CD4-positive, alpha-beta T cell treated with Interleukin-4 for 1 hour (primary cell): ENCODE results near the gene ORM2.
"Not testable (repeated sequence)": the region's sequence is repeated elsewhere in the genome, so short reads cannot be mapped to it uniquely, and the experiment has no call there.

Source experiments
- DNase-seq, 2 donors: peaks; one replicate each; pipeline ENCODE4 v3.0.0-alpha.2; 2020 to 2022

Gene ORM2

DNA sequence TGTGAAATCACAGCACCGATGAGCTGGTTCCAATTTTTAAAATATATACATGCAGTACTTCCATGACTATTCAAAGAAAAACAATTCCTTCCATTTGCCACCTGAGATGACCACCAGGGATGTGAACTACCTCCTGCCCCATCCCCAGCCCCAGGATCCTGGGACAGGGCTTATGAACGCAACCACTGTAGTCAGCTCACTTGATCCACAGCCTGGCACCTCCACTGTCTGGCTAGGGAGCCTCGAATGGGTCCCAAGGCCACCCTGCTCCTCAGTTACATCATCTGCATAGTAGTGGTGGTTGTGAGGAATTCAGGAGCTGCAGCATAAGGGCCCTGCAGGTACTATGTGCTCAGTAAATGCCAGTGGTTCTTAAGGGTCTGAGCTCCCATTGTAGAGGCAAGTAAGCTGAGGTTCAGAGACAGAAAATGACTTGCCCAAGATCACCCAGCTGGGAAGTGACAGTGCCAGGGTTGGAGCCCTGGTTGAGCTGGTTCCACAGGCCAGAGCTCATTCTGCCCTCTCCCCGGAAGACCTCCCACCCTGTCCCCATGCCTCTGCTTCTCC is 2.9 kb downstream of the ORM2 start:
- not testable (repeated sequence) for DNase-seq

DNA sequence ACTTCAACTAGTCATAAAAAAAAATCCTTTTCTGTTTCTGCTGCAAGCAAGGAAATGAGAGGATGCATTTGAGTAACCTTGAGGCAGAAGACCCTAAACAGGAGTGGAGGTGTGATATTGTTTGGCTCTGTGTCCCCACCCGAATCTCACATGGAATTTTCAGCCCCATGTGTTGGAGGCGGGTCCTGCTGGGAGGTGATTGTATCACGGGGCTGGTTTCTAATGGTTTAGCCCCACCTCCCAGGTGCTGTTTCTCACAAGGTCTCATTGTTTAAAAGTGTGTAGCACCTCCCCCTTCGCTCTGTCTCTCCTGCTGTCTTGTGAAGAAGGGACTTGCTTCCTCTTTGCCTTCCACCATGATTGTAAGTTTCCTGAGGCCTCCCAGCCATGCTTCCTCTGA is 4.0 kb downstream of the ORM2 start:
- DNase-seq: not testable (repeated sequence)

DNA sequence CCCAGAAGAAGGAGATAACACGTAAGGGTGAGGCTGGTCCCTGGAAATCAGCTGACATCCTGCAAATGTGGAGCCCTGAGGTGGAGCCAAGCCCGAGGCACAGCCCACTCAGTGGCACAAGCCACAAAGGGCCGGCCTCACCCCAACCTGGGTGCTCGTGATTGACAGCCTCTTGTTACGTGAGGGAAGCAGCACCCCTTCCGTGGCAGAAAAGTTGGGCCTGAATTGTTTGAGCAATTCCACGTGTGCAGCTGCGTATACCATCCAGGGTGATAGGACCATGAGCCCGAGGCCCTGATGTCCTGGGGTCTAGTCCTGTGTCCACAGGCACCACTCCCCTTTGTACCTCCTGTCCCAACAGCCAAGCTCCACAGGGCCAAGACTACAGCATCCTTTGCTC is 4.8 kb downstream of the ORM2 start:
- no peak for DNase-seq

DNA sequence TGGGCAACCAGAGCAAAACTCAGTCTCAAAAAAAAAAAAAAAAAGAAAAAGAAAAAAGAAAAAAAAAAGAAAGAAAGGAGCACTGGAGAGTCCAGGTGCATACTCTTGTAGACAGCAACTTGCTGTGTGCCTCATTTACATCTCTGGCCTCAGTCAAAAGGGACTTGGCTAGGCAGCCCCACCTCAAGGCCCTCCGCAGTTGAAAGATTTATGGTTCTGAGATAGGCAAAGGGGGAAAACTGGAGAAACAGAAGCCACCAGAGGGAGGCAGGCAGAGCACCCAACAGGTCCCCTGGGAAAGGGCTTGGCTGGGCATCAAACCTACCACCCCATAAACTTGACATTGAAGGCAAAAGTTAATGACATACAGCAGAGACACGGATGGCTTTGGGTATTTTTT is 6.1 kb downstream of the ORM2 start:
- no peak for DNase-seq

GRCh38 chr9:114336157-114336556 is 6.5 kb downstream of the ORM2 start:
- DNase-seq: no peak

- DNase-seq: no peak
These were observed 7.2 kb downstream of the ORM2 start for GRCh38 chr9:114336699-114337395.

DNA sequence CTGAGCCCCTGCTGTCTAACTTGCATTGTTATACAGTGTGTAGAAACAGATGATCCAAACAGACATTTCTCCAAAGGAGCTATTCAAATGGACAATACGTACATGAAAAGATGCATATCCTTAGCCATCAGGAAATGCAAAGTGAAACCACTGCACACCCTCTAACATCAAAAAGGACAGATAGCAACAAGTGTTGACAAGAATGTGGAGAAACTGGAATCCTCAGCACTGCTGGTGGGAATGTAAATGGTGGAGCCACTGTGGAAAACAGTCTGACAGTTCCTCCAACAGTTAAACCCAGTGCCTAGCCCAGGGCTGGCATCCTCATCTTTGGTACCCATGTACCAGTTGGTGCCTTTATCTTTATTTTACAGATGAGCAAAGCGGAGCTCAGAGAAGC is 8.5 kb downstream of the ORM2 start:
- no peak for DNase-seq

DNA sequence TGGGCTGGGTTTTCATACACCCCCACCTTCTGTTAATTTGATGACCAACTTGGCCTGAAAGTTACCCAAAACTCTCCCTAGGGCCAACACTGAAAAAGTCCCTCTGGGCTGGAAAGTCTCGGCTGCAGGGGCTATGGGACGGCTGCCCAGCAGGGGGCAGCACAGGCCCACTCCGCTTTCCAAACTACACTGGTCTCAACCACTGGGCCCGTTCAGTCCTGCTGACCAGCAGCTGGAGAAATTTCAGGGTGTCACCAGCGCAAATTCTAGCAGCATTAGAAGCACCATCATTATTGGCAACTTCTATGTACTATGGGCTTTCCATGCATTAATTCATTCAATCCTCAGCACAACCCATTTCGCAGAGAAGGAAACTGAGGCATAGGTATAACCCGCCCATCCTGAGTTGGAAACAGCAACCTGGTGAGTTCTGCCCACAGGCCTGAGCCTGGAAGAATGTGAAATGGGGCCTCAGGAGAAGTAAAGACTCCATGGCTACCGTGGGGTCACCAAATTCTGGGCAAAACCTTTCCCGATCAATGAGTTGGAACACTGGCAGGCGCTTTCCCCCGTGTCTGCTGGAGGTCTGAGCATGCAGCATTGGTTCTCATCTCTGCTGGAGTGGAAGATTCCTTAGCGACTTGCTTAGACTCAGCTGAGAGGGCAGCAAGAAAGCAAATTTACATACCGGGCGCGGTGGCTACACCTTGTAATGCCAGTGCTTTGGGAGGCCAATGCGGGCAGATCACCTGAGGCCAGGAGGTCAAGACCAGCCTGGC is 9.7 kb downstream of the ORM2 start:
- peak; percentile 52 to 56 for DNase-seq

DNA sequence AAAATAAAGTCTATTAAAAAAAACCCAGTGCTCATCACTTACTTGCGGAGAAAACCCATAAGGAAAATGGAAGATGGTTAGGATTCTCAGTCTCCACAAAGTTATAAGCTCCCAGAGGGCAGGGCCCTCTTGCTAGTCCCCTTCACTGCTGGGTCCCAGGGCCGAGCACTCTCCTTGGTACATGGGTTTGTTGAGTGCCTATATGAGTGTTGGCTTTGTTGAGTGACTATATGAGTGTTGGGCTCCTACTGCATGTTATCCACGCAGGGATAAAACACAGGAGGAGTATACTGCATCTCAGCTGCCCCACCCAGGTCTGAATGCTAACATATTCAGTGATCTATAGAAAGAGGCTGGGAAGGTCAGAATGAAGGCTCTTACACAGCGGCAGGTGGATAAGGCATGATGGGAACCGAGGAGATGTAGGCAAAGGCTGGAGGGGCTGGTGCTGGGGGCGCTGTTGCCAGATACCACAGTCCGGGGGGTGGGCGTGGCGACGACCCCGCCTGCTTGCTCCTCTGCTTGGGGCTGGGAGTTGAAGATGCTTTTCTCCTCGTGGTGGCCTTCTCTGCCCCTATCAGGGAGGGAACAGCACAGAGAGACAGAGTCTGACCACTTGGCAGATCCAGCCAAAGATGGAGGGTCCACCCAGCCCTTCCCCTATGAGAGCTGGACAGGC is 11.6 kb downstream of the ORM2 start:
- no peak for DNase-seq

- DNase-seq: no peak
These were observed 12.3 kb downstream of the ORM2 start for GRCh38 chr9:114341991-114342390.

DNA sequence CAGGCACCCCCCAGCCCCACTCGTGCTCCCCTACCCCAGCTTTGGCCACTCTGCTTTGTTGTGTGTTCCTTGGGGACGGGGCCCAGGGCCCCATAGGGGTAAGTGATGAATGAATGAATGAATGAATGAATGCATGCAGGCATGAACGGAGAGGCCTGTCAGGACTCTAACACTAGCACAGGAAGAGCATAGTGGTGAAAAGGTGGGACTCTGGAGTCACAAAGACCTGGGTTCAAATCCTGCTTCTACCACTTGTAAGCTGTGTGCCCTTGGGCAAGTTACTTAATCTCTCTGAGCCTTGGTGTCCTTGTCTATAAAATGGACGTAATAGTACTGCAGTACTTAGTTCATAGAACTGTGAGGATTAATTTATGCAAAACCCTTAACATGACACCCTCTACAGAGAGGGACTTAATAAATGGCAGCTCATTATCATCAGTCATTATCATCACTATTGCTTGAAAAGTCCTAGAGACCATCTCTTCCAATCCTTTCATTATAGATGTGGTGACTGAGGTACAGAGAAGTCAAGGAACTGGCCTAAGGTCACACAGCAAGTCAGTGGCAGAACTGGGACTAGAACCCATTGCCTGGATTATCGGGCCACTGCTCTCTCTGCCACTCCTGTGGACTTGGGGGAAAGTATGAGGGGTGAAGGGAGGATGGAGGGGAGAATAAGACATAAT is 13.2 kb downstream of the ORM2 start:
- DNase-seq: no peak

DNA sequence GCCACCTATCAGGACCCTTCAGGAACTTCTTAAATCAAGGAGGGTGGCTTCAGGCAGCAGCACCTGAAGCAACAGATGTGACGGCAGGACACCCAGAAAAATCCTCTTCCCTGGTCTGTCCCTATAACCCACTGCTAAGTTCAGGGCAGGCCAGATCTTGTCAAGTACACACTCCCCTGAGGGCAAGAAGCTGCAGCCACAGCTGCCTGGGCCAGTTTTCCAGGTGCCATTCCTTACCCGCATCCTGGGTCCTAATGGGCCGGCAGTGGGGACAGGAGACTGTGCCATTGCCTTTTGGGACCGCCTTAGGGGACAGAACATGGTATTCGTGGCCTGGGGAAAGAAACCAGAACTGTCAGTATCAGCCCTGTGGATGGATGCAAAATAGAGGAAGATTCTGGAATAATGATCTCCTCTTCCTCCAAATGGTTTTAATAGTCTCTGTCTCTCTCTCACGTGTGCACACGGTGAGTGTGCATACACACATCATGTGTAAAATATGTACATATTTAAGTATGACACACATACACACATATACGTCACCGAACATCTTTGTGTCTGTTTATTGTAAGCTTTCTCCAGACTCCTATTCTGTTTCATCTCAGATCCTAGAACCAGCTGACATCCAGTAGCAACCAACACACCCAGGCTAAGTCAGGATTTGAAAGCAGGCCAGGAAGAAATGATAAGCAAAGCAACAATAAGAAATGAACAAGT is 14.0 kb downstream of the ORM2 start:
- DNase-seq: no peak

GRCh38 chr9:114344188-114344566 is 14.5 kb downstream of the ORM2 start:
- DNase-seq: no peak

DNA sequence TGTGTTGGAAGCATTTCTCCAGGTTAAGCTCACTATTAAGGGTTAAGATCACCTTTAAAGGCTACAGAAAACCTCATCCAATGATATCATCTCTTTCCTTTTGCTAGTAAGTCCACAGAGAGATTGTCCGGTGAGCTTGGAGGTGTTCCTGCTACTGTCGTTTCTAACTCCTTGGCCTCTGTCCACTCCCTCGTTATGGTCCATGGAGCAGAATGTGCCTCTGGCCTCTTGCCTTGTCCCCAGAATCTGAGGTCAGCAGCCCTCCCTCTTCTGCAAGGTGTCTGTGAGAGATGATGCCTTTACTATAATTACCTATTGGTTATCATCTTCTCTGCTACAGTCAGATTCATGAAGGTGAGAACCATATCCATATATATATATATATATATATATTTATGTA is 15.0 kb downstream of the ORM2 start:
- DNase-seq: no peak

- DNase-seq: no peak
These were observed 15.9 kb downstream of the ORM2 start for GRCh38 chr9:114345493-114346065.

DNA sequence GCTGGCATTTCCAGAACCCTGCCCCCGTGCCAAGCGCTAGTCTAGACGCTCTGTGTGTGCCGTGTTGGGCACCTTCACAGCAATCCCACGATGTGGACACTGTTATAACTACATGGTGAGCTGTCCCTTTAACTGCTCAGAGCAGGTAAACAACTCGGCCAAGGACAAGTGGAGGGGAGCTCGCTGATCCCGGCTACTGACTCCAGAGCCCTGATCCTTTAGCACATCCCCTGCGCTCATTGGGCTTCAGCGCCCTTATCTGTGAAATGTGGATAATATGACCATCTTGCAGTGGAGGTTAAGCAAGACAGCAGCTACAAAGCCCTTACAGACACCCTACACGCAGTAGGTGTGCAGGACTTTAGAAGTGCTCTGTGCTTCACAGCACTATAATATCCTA is 16.5 kb downstream of the ORM2 start:
- no peak for DNase-seq

DNA sequence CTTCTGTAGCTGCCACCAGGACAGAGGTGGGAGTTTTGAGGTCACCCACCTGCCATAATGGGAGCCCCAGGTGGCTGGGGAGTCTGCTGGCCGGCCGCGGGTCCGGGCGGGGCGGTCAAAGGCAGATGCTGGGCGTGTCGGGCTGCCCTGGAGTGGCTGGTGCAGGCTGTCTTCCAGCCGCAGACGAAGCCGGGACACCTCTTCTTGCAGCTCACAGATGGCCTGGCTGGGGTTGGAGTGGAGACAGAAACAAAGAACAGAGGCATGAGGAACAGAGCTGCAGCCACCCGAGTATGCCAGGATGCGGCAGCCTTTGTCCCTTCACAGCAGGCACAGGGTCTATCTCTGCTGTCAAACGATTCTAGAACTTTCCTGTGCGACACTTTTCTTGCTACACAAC is 18.0 kb downstream of the ORM2 start:
- DNase-seq: no peak

- no peak for DNase-seq
These were observed 18.7 kb downstream of the ORM2 start for GRCh38 chr9:114348261-114348905.

- DNase-seq: peak; percentile 62 to 83
These were observed 19.3 kb downstream of the ORM2 start for GRCh38 chr9:114348906-114349482.

DNA sequence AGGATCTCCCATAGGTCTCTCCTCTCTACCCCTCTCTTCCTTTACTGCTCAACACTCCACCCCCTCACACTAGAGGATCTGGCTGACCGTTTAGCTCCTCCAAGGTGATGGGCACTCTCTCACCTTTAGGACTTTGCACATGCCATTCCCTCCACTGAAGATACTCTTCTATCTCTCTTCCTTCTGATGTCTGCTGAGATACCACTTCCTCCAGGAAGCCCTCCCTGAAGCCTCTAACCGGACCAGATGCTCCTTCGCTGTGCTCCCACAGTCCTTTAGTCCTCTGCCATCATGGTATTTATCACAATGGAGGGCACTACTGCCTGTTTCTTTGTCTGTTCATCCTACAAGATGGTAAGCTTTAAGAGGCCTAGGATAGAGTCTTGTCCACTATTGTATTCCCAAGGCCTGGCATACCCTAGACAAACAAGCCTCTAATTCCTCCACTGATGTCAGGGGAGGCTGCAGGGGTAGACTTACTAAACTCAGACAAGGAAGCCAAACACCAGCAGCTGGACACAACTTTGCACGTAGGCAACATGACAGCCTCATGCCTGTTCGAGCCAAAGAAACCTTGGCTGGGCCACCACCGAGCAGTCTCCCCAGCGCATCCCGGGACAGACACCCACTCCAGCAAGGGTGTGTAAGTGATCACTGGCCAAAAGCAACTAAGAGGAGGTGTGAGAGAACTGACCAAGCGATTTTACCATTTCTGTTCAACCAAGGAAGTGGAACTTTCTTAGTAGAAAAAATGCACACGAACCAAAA is 20.2 kb downstream of the ORM2 start:
- no peak for DNase-seq
